Islet of Langerhans (tissue), 1 donor: ENCODE data around the gene LINGO3.

Experiments
- FAIRE-seq: peaks from one replicate; lab custom pipeline; 2011; peaks lifted over from hg19 to GRCh38; lab: Jason Lieb, UNC

LINGO3 gene

GRCh38 chr19:2261438-2262172 is 46.3 kb downstream of the LINGO3 start:
- FAIRE-seq, result no peak

DNA sequence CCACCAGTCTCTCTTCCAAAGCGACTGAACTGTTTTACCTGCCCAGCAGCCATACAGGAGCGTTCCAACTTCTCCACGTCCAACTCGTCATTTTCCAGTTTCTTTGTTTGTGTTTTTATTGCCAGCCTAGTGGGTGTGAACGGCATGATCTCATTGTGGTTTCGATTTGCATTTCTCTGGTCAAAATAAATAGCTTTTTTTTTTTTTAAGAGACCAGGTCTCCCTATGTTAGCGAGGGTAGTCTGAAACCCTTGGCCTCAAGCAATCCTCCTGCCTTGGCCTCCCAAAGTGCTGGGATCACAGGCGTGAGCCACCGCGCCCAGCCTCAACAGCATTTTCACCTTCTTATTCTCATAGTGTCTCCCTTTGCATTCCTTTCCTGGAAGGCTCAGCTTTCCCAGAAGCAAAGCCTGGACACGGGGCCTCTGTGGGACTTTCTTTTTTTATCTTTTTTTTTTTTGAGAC is 47.6 kb downstream of the LINGO3 start:
- no peak for FAIRE-seq

DNA sequence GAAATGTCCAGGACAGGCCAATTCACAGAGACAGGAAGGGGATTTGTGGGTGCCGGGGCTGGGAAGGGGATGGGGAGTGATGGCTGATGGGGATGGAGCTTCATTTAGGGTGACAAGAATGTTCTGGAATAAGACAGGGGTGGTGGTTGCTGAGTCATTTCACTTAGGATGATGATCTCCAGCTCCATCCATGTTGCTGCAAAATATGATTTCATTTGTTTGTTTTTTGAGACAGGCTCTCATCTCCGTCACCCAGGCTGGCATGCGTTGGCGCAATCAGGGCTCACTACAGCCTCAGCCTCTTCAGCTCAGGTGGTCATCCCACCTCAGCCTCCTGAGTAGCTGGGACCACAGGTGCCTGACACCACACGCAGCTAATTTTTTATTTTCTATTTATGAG is 48.6 kb downstream of the LINGO3 start:
- FAIRE-seq, result no peak
